ENCODE results near the gene CMTM7. TPM values are rescaled to one million over a fixed set of nuclear protein-coding genes. Genes with fewer than 3 reads are reported as not detected.

Gene CMTM7
- total and polyA plus RNA-seq, 2 experiments from 2014 or later = 32.2 to 93.6 TPM

DNA sequence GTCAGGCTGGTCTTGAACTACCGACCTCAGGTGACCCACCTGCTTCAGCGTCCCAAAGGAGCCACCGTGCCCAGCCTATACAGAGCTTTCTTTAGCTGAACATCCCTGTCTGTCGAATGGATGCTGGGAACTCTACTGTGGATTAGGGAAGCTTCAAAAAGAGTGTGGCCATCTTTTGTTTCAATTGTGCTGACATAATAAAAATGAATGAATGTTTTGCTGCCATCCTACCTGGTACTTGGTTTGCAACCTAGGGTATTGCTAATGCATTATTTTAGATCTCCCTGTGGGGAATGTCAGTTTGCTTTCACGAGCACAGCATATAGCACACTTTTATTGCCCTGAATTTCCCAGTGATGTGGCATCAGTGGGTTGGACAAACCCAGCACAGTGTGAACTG, 78.7 kb downstream of the CMTM7 start:
- H3K27ac ChIP-seq (ENCODE audit: low read depth) = no peak overlapping the region

DNA sequence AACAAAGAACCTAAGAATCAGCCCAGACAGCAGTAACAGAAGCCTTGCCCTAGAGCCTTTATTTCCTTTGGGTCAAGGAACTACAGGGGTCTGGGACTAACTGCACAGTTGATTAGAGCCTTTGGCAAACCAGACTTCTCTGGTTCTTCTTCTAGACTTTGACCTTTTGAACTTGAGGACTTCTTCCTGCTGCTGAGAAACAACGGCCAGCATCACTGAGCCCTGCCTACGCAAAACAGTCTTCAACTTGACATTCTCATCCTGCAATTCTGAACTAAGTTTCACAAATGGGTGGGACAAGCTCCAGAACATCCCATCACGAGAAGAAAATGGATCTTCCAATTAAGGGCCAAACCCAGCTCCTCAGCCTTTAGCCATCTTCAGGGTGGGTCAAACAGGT, 79.6 kb downstream of the CMTM7 start:
- Histone ChIP-seq H3K36me3 (ENCODE audit: insufficient read depth) (no peaks in the 10 kb centered on the region), H3K79me2 (replicated peaks; ENCODE audit: insufficient read depth) (no peaks in the 10 kb centered on the region), H2AFZ (no peak overlapping the region), H3K27me3 (ENCODE audit: insufficient read depth) (no peaks in the 10 kb centered on the region), H3K27ac (ENCODE audit: low read depth) (no peak overlapping the region), H3K4me1 (ENCODE audit: insufficient read depth) (peaks cover 8% of the 10 kb centered on the region; the same call in 1 of the 2 replicates), H4K20me1 (replicated peaks; ENCODE audit: insufficient read depth) (no peaks in the 10 kb centered on the region; the same call in 1 of the 2 replicates), H3K4me3 (no peak overlapping the region), H3F3A (replicated peaks; ENCODE audit: low read depth) (no peaks in the 10 kb centered on the region), H3K9me2 (ENCODE audit: insufficient read depth) (peaks cover 5% of the 10 kb centered on the region), H3K4me2 (no peak overlapping the region)
- ATAC-seq = no peak
- no peak overlapping the region for H3K27ac Mint-ChIP-seq
- H3K36me3 Mint-ChIP-seq (ENCODE audit: low read depth) = no peaks in the 10 kb centered on the region; the same call in 1 of the 3 replicates
- DNase-seq (ENCODE audit: low spot score) = no peak
- H3K4me3 Mint-ChIP-seq = no peak overlapping the region
- H3K27me3 Mint-ChIP-seq (ENCODE audit: insufficient read depth, low read depth, poor library complexity) = no peaks in the 10 kb centered on the region
- peaks cover 8% of the 10 kb centered on the region for H3K4me1 Mint-ChIP-seq
- no peaks in the 10 kb centered on the region for H3K9me3 Mint-ChIP-seq
- TF ChIP-seq, protein P1, sequence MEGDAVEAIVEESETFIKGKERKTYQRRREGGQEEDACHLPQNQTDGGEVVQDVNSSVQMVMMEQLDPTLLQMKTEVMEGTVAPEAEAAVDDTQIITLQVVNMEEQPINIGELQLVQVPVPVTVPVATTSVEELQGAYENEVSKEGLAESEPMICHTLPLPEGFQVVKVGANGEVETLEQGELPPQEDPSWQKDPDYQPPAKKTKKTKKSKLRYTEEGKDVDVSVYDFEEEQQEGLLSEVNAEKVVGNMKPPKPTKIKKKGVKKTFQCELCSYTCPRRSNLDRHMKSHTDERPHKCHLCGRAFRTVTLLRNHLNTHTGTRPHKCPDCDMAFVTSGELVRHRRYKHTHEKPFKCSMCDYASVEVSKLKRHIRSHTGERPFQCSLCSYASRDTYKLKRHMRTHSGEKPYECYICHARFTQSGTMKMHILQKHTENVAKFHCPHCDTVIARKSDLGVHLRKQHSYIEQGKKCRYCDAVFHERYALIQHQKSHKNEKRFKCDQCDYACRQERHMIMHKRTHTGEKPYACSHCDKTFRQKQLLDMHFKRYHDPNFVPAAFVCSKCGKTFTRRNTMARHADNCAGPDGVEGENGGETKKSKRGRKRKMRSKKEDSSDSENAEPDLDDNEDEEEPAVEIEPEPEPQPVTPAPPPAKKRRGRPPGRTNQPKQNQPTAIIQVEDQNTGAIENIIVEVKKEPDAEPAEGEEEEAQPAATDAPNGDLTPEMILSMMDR (conservative IDR thresholded peaks at IDR 0.05; ENCODE audit: low read depth in 2 of 2) = no peak
- TF ChIP-seq POLR2AphosphoS5 (IDR thresholded peaks at IDR 0.05; ENCODE audit: low read depth) (no peak), EZH2 (IDR thresholded peaks at IDR 0.05; ENCODE audit: low read depth, unreplicated experiment) (no peak), JUNB (IDR thresholded peaks at IDR 0.05; ENCODE audit: unreplicated experiment) (no peak), STAT1 (IDR thresholded peaks at IDR 0.05; ENCODE audit: unreplicated experiment) (no peak)

More for the DNA sequence above, 78.7 kb downstream of the CMTM7 start:
- Histone ChIP-seq H3K4me3 (no peak overlapping the region), H3K36me3 (ENCODE audit: insufficient read depth) (no peaks in the 10 kb centered on the region), H3K4me1 (ENCODE audit: insufficient read depth) (peaks cover 8% of the 10 kb centered on the region; the same call in 1 of the 2 replicates), H3F3A (replicated peaks; ENCODE audit: low read depth) (no peaks in the 10 kb centered on the region), H2AFZ (no peak overlapping the region), H3K79me2 (replicated peaks; ENCODE audit: insufficient read depth) (no peaks in the 10 kb centered on the region), H4K20me1 (replicated peaks; ENCODE audit: insufficient read depth) (no peaks in the 10 kb centered on the region), H3K27me3 (ENCODE audit: insufficient read depth) (no peaks in the 10 kb centered on the region), H3K4me2 (no peak overlapping the region), H3K9me2 (ENCODE audit: insufficient read depth) (peaks cover 5% of the 10 kb centered on the region)
- ATAC-seq = no peak
- TF ChIP-seq STAT1 (IDR thresholded peaks at IDR 0.05; ENCODE audit: unreplicated experiment) = no peak
- TF ChIP-seq, protein P1 (conservative IDR thresholded peaks at IDR 0.05; ENCODE audit: low read depth in 2 of 2) = no peak
- TF ChIP-seq, protein P2, sequence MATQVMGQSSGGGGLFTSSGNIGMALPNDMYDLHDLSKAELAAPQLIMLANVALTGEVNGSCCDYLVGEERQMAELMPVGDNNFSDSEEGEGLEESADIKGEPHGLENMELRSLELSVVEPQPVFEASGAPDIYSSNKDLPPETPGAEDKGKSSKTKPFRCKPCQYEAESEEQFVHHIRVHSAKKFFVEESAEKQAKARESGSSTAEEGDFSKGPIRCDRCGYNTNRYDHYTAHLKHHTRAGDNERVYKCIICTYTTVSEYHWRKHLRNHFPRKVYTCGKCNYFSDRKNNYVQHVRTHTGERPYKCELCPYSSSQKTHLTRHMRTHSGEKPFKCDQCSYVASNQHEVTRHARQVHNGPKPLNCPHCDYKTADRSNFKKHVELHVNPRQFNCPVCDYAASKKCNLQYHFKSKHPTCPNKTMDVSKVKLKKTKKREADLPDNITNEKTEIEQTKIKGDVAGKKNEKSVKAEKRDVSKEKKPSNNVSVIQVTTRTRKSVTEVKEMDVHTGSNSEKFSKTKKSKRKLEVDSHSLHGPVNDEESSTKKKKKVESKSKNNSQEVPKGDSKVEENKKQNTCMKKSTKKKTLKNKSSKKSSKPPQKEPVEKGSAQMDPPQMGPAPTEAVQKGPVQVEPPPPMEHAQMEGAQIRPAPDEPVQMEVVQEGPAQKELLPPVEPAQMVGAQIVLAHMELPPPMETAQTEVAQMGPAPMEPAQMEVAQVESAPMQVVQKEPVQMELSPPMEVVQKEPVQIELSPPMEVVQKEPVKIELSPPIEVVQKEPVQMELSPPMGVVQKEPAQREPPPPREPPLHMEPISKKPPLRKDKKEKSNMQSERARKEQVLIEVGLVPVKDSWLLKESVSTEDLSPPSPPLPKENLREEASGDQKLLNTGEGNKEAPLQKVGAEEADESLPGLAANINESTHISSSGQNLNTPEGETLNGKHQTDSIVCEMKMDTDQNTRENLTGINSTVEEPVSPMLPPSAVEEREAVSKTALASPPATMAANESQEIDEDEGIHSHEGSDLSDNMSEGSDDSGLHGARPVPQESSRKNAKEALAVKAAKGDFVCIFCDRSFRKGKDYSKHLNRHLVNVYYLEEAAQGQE (IDR thresholded peaks at IDR 0.05; ENCODE audit: unreplicated experiment) = no peak
- no peak for TF ChIP-seq ZNF331 (CRISPR knock-in tag; IDR thresholded peaks at IDR 0.05; ENCODE audit: low read depth)
- no peak for DNase-seq (ENCODE audit: low spot score)
- H3K9me3 Mint-ChIP-seq = no peaks in the 10 kb centered on the region
- H3K27me3 Mint-ChIP-seq (ENCODE audit: insufficient read depth, low read depth, poor library complexity) = no peaks in the 10 kb centered on the region
- peaks cover 11% of the 10 kb centered on the region for H3K4me1 Mint-ChIP-seq
- no peak overlapping the region for H3K4me3 Mint-ChIP-seq
- H3K27ac Mint-ChIP-seq = no peak overlapping the region
- H3K36me3 Mint-ChIP-seq (ENCODE audit: low read depth) = no peaks in the 10 kb centered on the region; the same call in 1 of the 3 replicates
